KOPT-K1 (cell line): ENCODE results near the gene DEPP1.
"Not testable (repeated sequence)": the region's sequence is repeated elsewhere in the genome, so short reads cannot be mapped to it uniquely, and the experiment has no call there.

Source experiments
- H3K27ac ChIP-seq: fragments of 200-600 bp; sonication (generic); 2 replicates; pipeline ENCODE4 v1.5.1; 2016; ENCODE audit warnings: antibody characterized with exemption, mild to moderate bottlenecking, low read depth, low read length; ENCODE audit not compliant: poor library complexity, severe bottlenecking
- H3K36me3 ChIP-seq: fragments of 200-600 bp; sonication (generic); 2 replicates; pipeline ENCODE4 v1.5.1; 2017; ENCODE audit warnings: antibody characterized with exemption, mild to moderate bottlenecking, low read length, moderate library complexity; ENCODE audit not compliant: insufficient read depth
- H3K9me3 ChIP-seq: fragments of 200-600 bp; sonication (generic); 2 replicates; pipeline ENCODE4 v1.5.1; 2017; ENCODE audit warnings: antibody characterized with exemption, low read length, mild to moderate bottlenecking; ENCODE audit not compliant: insufficient read depth, poor library complexity, severe bottlenecking

DEPP1 gene, protein sequence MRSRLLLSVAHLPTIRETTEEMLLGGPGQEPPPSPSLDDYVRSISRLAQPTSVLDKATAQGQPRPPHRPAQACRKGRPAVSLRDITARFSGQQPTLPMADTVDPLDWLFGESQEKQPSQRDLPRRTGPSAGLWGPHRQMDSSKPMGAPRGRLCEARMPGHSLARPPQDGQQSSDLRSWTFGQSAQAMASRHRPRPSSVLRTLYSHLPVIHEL

DNA sequence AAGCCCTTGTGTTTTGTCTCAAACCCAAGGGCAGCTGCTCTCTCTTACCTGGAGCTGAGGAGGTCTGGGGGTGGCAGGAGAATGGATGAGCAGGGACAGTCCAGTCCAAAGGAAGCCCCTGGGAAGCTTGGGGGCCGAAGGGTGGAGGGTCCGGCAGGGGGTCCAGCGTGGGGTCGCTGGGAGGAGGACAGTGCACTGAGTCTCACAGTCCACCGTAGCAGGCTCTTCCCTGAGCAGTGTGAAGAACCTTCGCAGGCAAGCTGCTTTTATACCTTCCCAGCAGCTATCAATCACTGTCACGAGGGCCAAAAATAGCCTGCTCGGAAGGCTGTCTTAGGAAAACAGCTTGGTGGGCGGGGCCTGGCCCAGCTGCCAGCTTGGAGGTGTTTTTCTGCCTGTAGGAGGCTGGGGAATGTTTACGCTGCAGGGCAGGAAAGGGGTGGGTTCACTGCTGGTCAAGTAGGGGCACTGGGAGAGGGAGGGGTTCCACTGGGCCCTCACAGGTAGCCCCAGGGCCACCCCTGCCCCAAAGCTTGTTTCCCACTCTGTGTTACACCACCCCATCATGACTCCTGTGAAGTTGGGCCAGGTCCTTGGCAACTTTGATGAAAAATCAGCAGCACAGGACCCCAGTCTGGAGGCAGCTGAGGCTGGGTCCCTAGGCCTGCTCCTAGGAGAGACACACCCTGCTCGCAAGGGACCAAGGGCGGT is at the start of gene DEPP1:
Gene DEPP1 (minus strand): TSS at position 240 of the 711 bp plus-strand sequence. CDS start 779 bp downstream, outside the sequence.
- Histone ChIP-seq H3K36me3 (no peaks in the 10 kb centered on the region), H3K27ac (no peak within 1 kb of the TSS), H3K9me3 (no peaks in the 10 kb centered on the region)

DNA sequence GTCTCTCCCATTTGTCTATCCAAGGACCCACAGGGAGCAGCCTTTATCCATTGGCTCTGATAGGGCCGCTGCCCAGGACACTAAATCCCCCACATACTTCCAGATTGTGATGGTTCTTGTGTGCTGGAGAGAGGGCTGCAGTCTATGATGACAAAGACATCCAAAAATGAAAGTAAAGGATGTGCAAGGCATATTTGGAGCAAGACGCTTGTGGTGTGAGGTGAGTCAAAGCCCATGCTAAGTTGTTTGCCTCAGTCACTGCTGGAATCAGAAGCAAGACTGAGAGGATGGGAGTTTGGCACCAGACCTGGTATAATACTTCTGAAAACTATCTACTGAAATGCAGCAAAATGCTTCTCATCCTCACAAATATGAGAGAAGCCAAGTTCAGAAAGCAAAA is 44.8 kb upstream of the DEPP1 start:
- no peaks in the 10 kb centered on the region for H3K36me3 ChIP-seq
- no peaks in the 10 kb centered on the region for H3K9me3 ChIP-seq
- no peak overlapping the region for H3K27ac ChIP-seq

DNA sequence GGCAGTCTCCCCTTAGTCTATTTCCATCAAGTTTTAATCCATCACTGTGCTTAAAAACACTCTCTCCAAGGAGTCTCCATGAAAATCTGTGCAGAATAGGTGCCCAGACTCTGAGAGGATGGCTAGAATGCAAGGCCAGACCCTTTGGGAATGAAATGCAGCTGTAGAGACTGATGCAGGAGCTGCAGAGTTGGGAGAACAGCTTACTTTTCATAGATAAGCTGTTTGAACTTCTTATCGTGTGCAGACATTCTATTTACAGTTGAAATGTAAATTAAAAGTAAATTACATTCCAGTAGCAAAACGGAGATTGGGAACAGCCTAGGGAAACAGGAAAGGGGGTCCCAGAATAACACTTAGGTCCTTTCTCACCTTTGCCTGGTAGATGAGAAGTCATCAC is 37.0 kb upstream of the DEPP1 start:
- no peaks in the 10 kb centered on the region for H3K36me3 ChIP-seq
- H3K27ac ChIP-seq = no peak overlapping the region
- no peaks in the 10 kb centered on the region for H3K9me3 ChIP-seq

DNA sequence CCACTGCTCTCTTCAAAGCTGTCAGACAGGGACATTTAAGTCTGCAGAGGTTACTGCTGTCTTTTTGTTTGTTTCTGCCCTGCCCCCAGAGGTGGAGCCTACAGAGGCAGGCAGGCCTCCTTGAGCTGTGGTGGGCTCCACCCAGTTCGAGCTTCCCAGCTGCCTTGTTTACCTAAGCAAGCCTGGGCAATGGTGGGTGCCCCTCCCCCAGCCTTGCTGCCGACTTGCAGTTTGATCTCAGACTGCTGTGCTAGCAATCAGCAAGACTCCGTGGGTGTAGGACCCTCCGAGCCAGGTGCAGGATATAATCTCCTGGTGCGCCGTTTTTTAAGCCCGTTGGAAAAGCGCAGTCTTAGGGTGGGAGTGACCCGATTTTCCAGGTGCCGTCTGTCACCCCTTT is 35.9 kb upstream of the DEPP1 start:
- H3K36me3 ChIP-seq, H3K9me3 ChIP-seq, H3K27ac ChIP-seq: not testable (repeated sequence)

DNA sequence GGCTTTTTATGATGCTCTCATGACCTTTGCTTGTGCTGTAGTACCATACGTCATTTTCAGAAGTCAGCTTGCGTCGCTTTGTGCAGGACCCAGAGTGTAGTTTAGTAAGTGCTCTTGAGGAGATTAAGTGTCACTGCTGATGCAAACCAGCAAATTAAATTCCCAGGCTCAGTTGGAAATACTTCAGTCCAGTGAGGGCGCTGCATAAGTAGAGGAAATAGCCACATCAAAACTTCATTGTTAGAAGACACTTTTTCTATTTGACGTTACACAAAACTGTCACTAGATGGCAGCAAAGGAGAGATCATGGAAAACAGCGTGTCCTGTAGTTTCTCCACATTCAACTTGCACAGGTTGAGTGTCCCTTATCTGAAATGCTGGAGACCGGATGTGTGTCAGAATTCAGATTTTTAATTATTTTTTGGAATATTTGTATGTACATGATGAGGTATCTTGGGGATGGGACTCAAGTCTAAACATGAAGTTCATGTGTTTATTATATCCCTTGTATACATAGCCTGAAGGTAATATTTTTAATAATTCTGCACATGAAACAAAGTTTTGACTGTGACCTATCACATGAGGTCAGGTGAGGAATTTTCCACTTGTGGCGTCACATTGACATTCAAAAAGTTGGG is 30.0 kb upstream of the DEPP1 start:
- Histone ChIP-seq H3K9me3 (peaks cover 11% of the 10 kb centered on the region), H3K36me3 (peaks cover 32% of the 10 kb centered on the region), H3K27ac (no peak overlapping the region)

DNA sequence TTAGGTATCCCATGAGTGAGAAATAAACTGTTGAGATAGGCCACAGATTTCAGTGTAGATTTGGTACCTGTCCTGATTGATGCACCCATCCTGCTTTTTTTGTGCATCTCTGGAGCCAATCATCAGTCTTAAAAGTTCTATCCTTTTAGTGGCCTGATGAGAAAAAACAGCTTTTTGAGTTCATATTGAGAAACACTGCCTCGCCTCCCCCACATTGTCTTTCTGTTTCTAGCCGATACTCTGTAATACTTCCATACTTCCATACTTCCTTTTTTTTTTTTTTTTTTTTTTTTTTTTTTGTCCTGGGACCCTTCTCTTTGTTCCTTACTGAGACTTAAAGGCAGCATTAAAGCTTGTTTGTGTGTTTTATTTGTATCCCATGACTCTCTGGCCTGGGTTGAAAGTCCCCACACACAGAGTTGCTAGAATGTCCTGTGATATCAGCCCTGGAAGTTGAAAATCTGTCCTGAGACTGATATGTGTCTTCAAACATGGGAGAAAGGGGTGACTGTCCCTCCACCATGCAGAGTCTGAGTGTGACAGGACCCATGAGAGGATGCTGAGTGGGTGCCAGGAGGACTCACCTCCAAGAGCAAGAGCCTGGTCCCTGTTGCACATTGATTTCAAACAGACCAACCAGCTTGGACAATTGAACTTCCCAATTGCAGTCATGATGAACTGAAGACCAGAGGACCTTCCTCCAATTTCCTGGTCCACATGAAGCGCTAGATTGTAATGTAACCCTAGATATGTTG is 27.8 kb upstream of the DEPP1 start:
- Histone ChIP-seq H3K27ac (no peak overlapping the region), H3K9me3 (peaks cover 26% of the 10 kb centered on the region), H3K36me3 (peaks cover 48% of the 10 kb centered on the region)

DNA sequence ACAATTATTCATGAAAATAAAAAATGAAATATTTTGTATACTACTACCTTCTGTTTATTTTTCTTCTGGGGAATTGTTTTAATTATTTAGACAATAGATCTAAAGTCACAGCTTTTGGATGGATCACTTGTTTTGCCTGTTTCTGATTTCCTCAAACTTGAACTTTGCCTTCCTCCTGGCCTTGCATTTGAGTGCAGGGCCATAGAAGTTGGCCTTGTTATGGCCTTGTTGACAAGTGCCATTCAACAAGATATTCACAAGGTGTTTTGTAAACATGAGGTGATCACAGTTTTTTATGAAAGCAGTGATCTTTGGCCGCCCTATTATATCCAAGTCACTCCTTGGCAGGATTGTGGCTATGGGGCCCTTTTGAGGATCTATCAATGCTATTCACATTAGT is 26.7 kb upstream of the DEPP1 start:
- Histone ChIP-seq H3K9me3 (peaks cover 26% of the 10 kb centered on the region), H3K27ac (no peak overlapping the region), H3K36me3 (peaks cover 48% of the 10 kb centered on the region)

DNA sequence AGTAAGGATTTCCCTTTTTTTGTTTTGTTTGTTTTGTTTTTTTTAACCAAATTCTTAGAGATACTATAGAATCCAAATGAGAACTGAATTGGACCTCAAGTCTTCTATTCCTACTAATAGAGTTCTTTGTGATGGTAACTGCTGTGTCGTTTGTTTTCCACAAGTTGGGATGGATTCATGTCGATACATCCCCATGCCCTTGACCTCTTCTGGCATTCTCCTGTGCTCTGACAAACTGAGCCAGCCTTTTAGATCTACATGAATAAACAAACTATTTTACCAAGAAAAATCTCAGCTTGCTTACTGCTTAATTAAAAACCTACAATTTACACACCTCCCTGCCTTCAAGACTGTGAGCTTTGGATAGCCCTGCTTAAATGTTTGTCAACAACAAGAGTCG is 26.1 kb upstream of the DEPP1 start:
- H3K9me3 ChIP-seq = peaks cover 26% of the 10 kb centered on the region
- peaks cover 48% of the 10 kb centered on the region for H3K36me3 ChIP-seq
- no peak overlapping the region for H3K27ac ChIP-seq

DNA sequence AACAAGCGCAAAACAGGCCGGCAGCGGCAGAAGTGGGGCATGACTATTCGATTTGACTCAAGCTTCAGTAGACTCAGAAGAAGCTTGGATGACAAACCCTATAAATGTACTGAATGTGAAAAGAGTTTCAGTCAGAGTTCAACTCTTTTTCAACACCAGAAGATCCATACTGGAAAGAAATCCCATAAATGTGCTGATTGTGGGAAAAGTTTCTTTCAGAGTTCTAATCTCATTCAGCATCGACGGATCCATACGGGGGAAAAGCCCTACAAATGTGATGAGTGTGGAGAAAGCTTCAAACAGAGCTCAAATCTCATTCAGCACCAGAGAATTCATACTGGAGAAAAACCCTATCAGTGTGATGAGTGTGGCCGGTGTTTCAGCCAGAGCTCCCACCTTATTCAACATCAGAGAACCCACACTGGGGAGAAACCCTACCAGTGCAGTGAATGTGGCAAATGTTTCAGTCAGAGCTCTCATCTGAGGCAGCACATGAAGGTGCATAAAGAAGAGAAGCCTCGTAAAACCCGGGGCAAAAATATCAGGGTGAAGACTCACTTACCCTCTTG is 24.9 kb upstream of the DEPP1 start:
- Histone ChIP-seq H3K27ac (peak overlapping the region; percentile 17), H3K36me3 (peaks cover 48% of the 10 kb centered on the region), H3K9me3 (peaks cover 26% of the 10 kb centered on the region)

DNA sequence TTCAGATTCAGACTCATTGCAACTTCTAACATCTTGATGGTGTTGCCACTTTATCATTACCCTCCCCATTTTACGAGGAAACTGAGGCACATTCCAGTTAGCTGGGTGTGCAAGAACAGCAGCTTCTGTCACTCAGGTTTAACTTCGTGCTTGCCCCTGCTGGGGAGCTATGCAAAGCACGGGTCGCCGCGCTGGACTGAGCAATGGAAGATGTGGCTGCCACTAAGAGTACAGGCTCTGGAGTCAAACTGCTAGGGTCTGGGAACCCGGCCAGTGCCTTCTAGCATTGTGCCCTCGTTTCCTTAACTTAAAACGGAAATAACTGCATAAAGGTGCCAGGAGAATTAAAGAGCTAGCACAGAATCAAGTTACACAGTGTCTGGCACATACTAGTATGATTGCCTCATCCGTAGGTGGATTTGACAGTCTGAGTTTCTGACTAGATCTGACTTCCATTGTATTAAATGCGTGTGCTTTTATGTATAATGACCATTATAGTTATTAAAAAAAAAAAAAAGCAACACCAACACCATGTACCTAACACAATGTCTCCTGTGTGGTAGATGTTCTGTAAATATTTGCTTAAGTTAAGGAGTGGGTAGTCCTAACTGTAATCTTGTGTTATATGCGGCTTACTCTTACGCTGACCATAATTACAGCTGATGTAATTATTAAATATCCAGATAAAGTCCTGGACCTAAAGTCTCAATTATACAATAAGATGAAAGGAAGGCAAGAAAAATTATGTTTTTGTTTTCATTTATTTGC is 23.0 kb upstream of the DEPP1 start:
- Histone ChIP-seq H3K27ac (peak overlapping the region; percentile 95), H3K36me3 (peaks cover 45% of the 10 kb centered on the region)

DNA sequence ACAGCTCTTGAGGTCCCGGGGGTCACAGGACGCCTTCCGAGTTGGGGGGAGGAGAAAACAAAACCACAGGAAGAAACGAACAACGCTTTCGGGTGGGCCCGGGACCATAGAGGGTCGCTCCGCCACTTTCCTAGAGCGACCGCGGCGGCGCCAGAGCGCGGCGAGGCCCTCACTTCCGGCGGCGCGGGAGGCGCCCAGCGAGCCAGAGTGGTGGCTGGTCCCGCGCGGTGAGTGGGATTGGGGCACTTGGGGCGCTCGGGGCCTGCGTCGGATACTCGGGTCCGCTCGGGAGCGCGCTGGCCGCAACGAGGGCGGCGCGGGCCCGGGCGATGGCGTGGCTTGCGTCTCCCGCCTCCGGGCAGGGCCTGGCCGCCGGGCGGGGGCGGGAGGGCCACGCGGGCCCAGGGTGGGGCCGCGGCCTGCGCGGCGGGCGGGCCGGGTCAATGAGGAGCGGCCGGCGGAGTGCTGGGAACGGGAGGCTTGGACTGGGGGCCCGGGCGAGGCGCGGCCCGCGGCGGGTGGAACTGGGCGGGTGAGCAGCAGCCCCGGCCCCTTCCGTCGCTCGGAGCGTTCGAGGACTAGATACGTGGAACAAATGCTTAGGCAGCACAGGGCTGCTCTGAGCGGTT is 22.3 kb upstream of the DEPP1 start, which contains the start of gene ZNF22:
Gene ZNF22 (plus strand): TSS at position 172 of the 629 bp plus-strand sequence. CDS start 2,446 bp downstream, outside the sequence.
- Histone ChIP-seq H3K9me3 (peaks cover 26% of the 10 kb centered on the region), H3K27ac (peak within 1 kb of the TSS; percentile 95), H3K36me3 (peaks cover 38% of the 10 kb centered on the region)

More for the DNA sequence above, 23.0 kb upstream of the DEPP1 start:
- peaks cover 26% of the 10 kb centered on the region for H3K9me3 ChIP-seq

DNA sequence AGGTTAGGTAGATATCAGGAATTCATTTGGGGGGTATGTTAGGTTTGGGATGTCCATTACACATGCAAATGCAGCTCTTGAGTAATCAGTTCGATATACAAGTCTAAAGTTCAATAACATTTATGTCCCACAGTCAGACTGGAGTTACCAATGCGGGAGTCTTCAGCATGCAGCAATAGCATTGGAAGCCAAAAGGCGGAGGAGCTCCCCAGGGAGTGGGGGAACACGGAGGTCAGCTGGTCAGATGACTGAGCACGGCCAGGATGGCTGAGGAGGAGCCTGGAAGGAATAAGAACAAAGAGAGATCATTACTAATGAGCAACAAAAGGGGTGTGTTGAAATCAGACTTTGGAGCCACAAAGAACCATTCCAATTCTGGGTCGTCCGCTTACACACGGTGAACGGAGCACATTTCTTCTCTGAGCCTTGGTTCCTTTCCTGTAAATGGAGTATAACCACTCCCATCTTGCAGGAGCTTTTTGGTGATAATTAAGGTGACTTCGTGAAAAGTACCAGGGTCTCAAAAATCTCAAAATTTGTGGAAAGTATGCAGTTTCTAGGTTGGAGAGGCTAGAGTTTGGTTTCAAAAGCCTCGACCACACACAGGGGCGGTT is 21.6 kb upstream of the DEPP1 start:
- H3K36me3 ChIP-seq = peaks cover 31% of the 10 kb centered on the region
- H3K27ac ChIP-seq = peak overlapping the region; percentile 95
- H3K9me3 ChIP-seq = peaks cover 26% of the 10 kb centered on the region

DNA sequence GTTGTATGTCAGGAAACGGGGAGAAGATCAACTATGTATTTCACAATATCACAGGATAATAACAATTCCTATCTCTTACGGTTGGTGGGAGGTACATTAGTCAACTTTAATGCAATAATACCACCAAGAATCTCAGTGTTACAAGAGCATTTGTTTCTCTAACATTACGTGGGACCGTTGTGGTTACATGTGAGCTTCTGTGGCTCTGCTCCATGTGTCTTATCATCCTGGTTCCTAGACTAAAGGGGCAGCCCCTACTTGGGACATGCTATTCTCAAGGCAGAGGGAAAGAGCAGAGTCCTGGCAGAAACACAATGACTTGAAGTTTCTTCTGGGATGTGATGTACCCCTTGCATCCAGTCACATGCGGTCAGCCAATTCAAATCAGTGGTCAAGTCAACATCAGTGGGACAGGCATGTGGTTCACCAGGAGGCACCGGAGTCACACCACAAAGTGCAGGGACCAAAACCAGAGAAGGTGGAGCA is 19.6 kb upstream of the DEPP1 start:
- H3K9me3 ChIP-seq = peaks cover 11% of the 10 kb centered on the region

More for the DNA sequence above, 19.6 kb upstream of the DEPP1 start:
- H3K27ac ChIP-seq = no peak overlapping the region
- peaks cover 11% of the 10 kb centered on the region for H3K36me3 ChIP-seq
